Ascending aorta (tissue), 2 donors: ENCODE measurements around the gene KIF26B. TPM values are rescaled to one million over a fixed set of nuclear protein-coding genes. Genes with fewer than 3 reads are reported as not detected.

Experiments used
- DNase-seq, 2 donors: peaks; one replicate each; pipeline ENCODE4 v3.0.0-alpha.2; 2019; ENCODE audit warnings: low spot score in 2 of 2
- H3K27ac ChIP-seq, 2 donors: fragments of 200-600 bp; sonication (generic); one replicate each; pipeline ENCODE4 v1.5.1; 2016 to 2017; ENCODE audit warnings: mild to moderate bottlenecking in 1 of 2
- H3K27me3 ChIP-seq: fragments of 200-600 bp; sonication (generic); one replicate; pipeline ENCODE4 v1.5.1; 2017
- H3K36me3 ChIP-seq, 2 donors: fragments of 200-600 bp; sonication (generic); one replicate each; pipeline ENCODE4 v1.5.1; 2016
- H3K4me1 ChIP-seq, 2 donors: fragments of 200-600 bp; sonication (generic); one replicate each; pipeline ENCODE4 v1.5.1; 2016 to 2017; ENCODE audit warnings: mild to moderate bottlenecking in 1 of 2
- H3K4me3 ChIP-seq, 2 donors: fragments of 200-600 bp; sonication (generic); one replicate each; pipeline ENCODE4 v1.5.1; 2016 to 2017; ENCODE audit warnings: mild to moderate bottlenecking in 1 of 2
- H3K9me3 ChIP-seq, 2 donors: fragments of 200-600 bp; sonication (generic); one replicate each; pipeline ENCODE4 v1.5.1; 2016
- CTCF ChIP-seq, 3 experiments: fragments of 200-600 bp in 2 of 3; fragments of 450-650 bp in 1 of 3; sonication (generic) in 2 of 3; IDR thresholded peaks; one replicate each; pipeline ENCODE4 v1.5.1; 2016 to 2019; ENCODE audit warnings: antibody characterized with exemption in 3 of 3, mild to moderate bottlenecking in 1 of 3, moderate library complexity in 1 of 3
- intact Hi-C: fragments of 100-400 bp; cut with DNase I; formaldehyde crosslinking; loops from one replicate; pipeline ENCODE4 v1.15.1; 2023
- total RNA-seq: library from RNA; depleted of rRNA; stranded (reverse); fragments of >200 nt; gene quantifications from one replicate; pipeline ENCODE4 v1.1.0, GENCODE V29; 2016

Gene KIF26B
- total RNA-seq, 1 donor from 2014 or later = not detected

- H3K36me3 ChIP-seq = no peaks in the 10 kb centered on the region
- no peaks in the 10 kb centered on the region for H3K27me3 ChIP-seq
- no peak overlapping the region for H3K4me3 ChIP-seq
- intact Hi-C loops = no loop called here
- no peak for DNase-seq
- H3K4me1 ChIP-seq = no peaks in the 10 kb centered on the region
- TF ChIP-seq CTCF (IDR thresholded peaks at IDR 0.05) = no peak
- no peak overlapping the region for H3K27ac ChIP-seq
- H3K9me3 ChIP-seq = no peaks in the 10 kb centered on the region
These were observed 320.3 kb downstream of the KIF26B start for GRCh38 chr1:245475126-245475525.

- Histone ChIP-seq H3K4me1 (no peaks in the 10 kb centered on the region), H3K36me3 (no peaks in the 10 kb centered on the region), H3K27ac (no peak overlapping the region), H3K9me3 (no peaks in the 10 kb centered on the region), H3K4me3 (no peak overlapping the region), H3K27me3 (no peaks in the 10 kb centered on the region)
- no peak for TF ChIP-seq CTCF (IDR thresholded peaks at IDR 0.05)
- no peak for DNase-seq
- intact Hi-C loops = no loop called here
These were observed 321.3 kb downstream of the KIF26B start for GRCh38 chr1:245475961-245476516.

GRCh38 chr1:245477941-245478340 is 323.2 kb downstream of the KIF26B start:
- H3K27me3 ChIP-seq = no peaks in the 10 kb centered on the region
- intact Hi-C loops = no loop called here
- H3K4me3 ChIP-seq = no peak overlapping the region
- no peak for DNase-seq
- no peaks in the 10 kb centered on the region for H3K9me3 ChIP-seq
- H3K36me3 ChIP-seq = no peaks in the 10 kb centered on the region
- no peak overlapping the region for H3K27ac ChIP-seq
- H3K4me1 ChIP-seq = no peaks in the 10 kb centered on the region
- no peak for TF ChIP-seq CTCF (IDR thresholded peaks at IDR 0.05)

- Histone ChIP-seq H3K36me3 (no peaks in the 10 kb centered on the region), H3K27me3 (no peaks in the 10 kb centered on the region), H3K4me1 (no peaks in the 10 kb centered on the region), H3K9me3 (no peaks in the 10 kb centered on the region), H3K4me3 (no peak overlapping the region), H3K27ac (no peak overlapping the region)
- intact Hi-C loops = no loop called here
- DNase-seq = no peak
- TF ChIP-seq CTCF (IDR thresholded peaks at IDR 0.05) = no peak
These were observed 325.8 kb downstream of the KIF26B start for GRCh38 chr1:245480393-245481120.

- no peaks in the 10 kb centered on the region for H3K9me3 ChIP-seq
- no peak overlapping the region for H3K4me3 ChIP-seq
- H3K36me3 ChIP-seq = no peaks in the 10 kb centered on the region
- H3K27me3 ChIP-seq = no peaks in the 10 kb centered on the region
- H3K27ac ChIP-seq = no peak overlapping the region
- H3K4me1 ChIP-seq = no peaks in the 10 kb centered on the region
- intact Hi-C loops = no loop called here
- TF ChIP-seq CTCF (IDR thresholded peaks at IDR 0.05) = no peak
- no peak for DNase-seq
These were observed 326.5 kb downstream of the KIF26B start for GRCh38 chr1:245481261-245481660.
